Ishikawa (cell line): ENCODE results near the gene UNC79.

Experiments
- CEBPB ChIP-seq: IDR thresholded peaks from 2 replicates; pipeline ENCODE4 v1.6.1; 2012
- CREB1 ChIP-seq: IDR thresholded peaks from 2 replicates; pipeline ENCODE4 v1.6.1; 2012; ENCODE audit warnings: low read depth
- EGR1 ChIP-seq: IDR thresholded peaks from 2 replicates; pipeline ENCODE4 v1.6.1; 2012
- EP300 ChIP-seq: IDR thresholded peaks from 2 replicates; pipeline ENCODE4 v1.6.1; 2012; ENCODE audit warnings: borderline replicate concordance
- FOXM1 ChIP-seq: IDR thresholded peaks from 2 replicates; pipeline ENCODE4 v1.6.1; 2012; ENCODE audit warnings: low read depth, borderline replicate concordance
- MAX ChIP-seq: IDR thresholded peaks from 2 replicates; pipeline ENCODE4 v1.6.1; 2012
- NFIC ChIP-seq: IDR thresholded peaks from 2 replicates; pipeline ENCODE4 v1.6.1; 2012
- RAD21 ChIP-seq: IDR thresholded peaks from 2 replicates; pipeline ENCODE4 v1.6.1; 2012; ENCODE audit warnings: low read depth
- REST ChIP-seq: IDR thresholded peaks from 2 replicates; pipeline ENCODE4 v1.6.1; 2012; ENCODE audit warnings: low read depth, mild to moderate bottlenecking
- TAF1 ChIP-seq: IDR thresholded peaks from 2 replicates; pipeline ENCODE4 v1.6.1; 2012; ENCODE audit warnings: low read depth, mild to moderate bottlenecking
- TCF12 ChIP-seq: IDR thresholded peaks from 2 replicates; pipeline ENCODE4 v1.6.1; 2012; ENCODE audit warnings: low read depth
- TEAD4 ChIP-seq: IDR thresholded peaks from 2 replicates; pipeline ENCODE4 v1.6.1; 2012
- USF1 ChIP-seq: IDR thresholded peaks from 2 replicates; pipeline ENCODE4 v1.6.1; 2012
- YY1 ChIP-seq: IDR thresholded peaks from 2 replicates; pipeline ENCODE4 v1.6.1; 2012; ENCODE audit warnings: low read depth
- ZBTB7A ChIP-seq: IDR thresholded peaks from 2 replicates; pipeline ENCODE4 v1.6.1; 2012; ENCODE audit warnings: low read depth

The UNC79 gene

GRCh38 chr14:93591506-93591905 is 160.8 kb downstream of the UNC79 start:
- TF ChIP-seq CEBPB (no peak), TEAD4 (no peak), NFIC (no peak), MAX (no peak)

GRCh38 chr14:93592786-93593185 is 162.0 kb downstream of the UNC79 start:
- no peak for TF ChIP-seq TAF1
- TF ChIP-seq USF1, result no peak
- TF ChIP-seq FOXM1, result no peak
- TF ChIP-seq ZBTB7A, result no peak
- no peak for TF ChIP-seq CEBPB
- TF ChIP-seq MAX, result no peak
- TF ChIP-seq CREB1, result no peak
- TF ChIP-seq YY1, result no peak
- TF ChIP-seq EP300, result no peak
- TF ChIP-seq EGR1, result no peak
- TF ChIP-seq TCF12, result no peak
- no peak for TF ChIP-seq REST
- no peak for TF ChIP-seq RAD21
- no peak for TF ChIP-seq NFIC
- no peak for TF ChIP-seq TEAD4

GRCh38 chr14:93606091-93606490 is 175.4 kb downstream of the UNC79 start:
- TF ChIP-seq MAX (no peak), EGR1 (no peak), TAF1 (no peak), FOXM1 (no peak), CREB1 (no peak), TCF12 (no peak), USF1 (no peak), ZBTB7A (no peak), RAD21 (no peak), TEAD4 (no peak), EP300 (no peak), CEBPB (no peak), YY1 (no peak)

- TF ChIP-seq EGR1 (no peak), NFIC (no peak), USF1 (no peak), CEBPB (0 out of 2 replicates have a peak, but pooled peaks have one; percentile 11), ZBTB7A (no peak), EP300 (no peak), RAD21 (peak; percentile 88), FOXM1 (peak; percentile 41; the same call in 1 of the 2 replicates)
These were observed 188.5 kb downstream of the UNC79 start for GRCh38 chr14:93619176-93619793.

GRCh38 chr14:93628048-93628447 is 197.3 kb downstream of the UNC79 start:
- TF ChIP-seq TCF12, result no peak
- TF ChIP-seq REST, result no peak
- TF ChIP-seq CEBPB, result no peak
- no peak for TF ChIP-seq TEAD4
- no peak for TF ChIP-seq USF1
- TF ChIP-seq MAX, result no peak
